GM06990 (cell line): ENCODE results near the gene BLOC1S1.

Source experiments
- DNase-seq: peaks from one replicate; pipeline ENCODE4 v3.0.0-alpha.2; 2011; ENCODE audit not compliant: insufficient read length; ENCODE audit errors: extremely low read depth
- H3K27me3 ChIP-seq: replicated peaks from 2 replicates; pipeline ENCODE4 v1.6.0; 2011; ENCODE audit warnings: low read length; ENCODE audit not compliant: control insufficient read depth, insufficient read depth
- H3K36me3 ChIP-seq: 2 replicates; pipeline ENCODE4 v1.5.1; 2011; ENCODE audit warnings: low read length; ENCODE audit not compliant: control insufficient read depth, insufficient read depth
- H3K4me3 ChIP-seq: replicated peaks from 2 replicates; pipeline ENCODE4 v1.5.1; 2011; ENCODE audit warnings: low read depth, mild to moderate bottlenecking, control low read depth, low read length
- TF ChIP-seq, protein P1 (sequence below): IDR thresholded peaks from 2 replicates; pipeline ENCODE4 v1.5.1; 2011; ENCODE audit warnings: low read length, control low read depth, mild to moderate bottlenecking, inconsistent platforms; ENCODE audit not compliant: insufficient read depth, poor library complexity, severe bottlenecking

The BLOC1S1 gene

DNA sequence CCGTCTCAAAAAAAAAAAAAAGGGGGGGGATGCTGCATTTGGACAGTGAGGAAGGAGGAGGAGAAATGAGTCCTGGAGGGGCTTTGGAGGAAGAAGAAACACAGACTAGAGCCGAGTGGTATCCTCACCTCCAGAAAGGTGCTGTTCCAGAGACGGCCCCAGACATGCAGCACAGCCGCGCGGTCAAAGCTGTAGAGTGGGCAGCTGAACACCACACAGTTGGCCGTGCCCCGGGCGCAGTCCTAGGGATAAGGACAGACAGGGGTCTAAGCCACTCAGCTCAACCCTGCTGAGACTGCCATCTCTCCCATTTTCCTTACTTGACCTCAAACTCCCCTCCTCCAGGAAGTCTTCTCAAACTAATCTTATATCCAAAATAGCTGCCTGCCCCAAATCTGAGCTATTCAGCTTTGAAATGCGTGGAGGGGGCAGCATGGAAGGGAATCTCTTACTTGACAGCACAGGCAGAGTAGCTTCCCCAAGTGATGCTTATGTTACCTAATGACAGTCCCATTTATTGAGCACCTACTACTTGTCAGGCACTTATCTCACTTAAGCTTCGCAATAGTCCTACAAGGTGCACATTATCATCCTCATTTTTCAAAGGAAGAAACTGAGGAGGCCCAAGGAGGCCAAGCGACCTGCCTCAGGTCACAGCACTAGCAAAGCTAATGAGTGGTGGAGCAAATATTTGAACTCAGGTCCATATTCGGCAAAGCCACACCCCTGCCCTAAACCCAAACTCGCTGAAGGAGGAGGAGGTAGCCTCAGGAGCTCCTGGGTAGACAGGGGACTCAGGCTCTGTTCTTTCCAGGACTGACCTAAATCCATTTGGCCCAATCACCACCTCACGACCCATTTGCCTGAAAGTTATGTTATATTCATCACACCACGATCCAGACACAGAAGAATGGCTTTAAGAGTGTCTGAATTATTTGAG is 26.9 kb upstream of the BLOC1S1 start:
- DNase-seq: no peak
- Histone ChIP-seq H3K4me3 (no peak overlapping the region), H3K27me3 (peaks cover 2% of the 10 kb centered on the region; the same call in 1 of the 2 replicates), H3K36me3 (no peaks in the 10 kb centered on the region)
- TF ChIP-seq, protein P1, sequence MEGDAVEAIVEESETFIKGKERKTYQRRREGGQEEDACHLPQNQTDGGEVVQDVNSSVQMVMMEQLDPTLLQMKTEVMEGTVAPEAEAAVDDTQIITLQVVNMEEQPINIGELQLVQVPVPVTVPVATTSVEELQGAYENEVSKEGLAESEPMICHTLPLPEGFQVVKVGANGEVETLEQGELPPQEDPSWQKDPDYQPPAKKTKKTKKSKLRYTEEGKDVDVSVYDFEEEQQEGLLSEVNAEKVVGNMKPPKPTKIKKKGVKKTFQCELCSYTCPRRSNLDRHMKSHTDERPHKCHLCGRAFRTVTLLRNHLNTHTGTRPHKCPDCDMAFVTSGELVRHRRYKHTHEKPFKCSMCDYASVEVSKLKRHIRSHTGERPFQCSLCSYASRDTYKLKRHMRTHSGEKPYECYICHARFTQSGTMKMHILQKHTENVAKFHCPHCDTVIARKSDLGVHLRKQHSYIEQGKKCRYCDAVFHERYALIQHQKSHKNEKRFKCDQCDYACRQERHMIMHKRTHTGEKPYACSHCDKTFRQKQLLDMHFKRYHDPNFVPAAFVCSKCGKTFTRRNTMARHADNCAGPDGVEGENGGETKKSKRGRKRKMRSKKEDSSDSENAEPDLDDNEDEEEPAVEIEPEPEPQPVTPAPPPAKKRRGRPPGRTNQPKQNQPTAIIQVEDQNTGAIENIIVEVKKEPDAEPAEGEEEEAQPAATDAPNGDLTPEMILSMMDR: no peak

DNA sequence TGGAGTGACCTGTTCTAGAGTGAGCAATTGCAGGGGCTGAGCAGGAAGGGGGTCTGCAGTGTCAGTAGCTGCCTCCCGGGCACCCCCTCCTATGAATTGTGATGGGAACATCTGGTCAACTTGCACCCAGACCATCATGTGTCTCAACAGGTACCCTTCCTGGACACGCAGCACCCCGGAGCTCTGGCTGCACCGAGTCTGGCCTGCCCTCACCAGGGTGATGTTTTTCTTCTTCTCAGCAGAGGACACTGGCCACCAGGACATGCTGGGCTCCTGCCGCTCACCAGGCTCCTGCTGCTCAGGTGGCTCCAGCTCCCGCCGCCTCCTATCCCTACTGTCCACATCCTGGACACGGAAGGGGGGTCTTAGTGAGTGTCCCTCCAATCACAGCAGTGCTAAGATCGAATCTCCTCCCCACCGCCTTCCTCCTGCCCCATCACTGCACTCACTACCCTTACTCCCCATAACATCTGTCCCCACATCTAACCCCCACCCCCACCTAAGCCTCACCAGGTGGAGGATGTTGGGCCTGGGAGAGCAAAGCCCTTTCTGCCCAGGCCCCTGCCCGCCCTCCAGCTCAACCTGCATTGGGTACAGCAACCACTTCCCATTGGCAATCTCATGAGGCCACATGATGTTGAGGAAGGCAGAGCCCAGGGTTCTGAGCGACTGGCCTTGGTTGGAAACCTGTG is 23.1 kb upstream of the BLOC1S1 start:
- TF ChIP-seq, protein P1: no peak
- DNase-seq: no peak
- Histone ChIP-seq H3K36me3 (no peaks in the 10 kb centered on the region), H3K4me3 (no peak overlapping the region), H3K27me3 (peaks cover 2% of the 10 kb centered on the region; the same call in 1 of the 2 replicates)

DNA sequence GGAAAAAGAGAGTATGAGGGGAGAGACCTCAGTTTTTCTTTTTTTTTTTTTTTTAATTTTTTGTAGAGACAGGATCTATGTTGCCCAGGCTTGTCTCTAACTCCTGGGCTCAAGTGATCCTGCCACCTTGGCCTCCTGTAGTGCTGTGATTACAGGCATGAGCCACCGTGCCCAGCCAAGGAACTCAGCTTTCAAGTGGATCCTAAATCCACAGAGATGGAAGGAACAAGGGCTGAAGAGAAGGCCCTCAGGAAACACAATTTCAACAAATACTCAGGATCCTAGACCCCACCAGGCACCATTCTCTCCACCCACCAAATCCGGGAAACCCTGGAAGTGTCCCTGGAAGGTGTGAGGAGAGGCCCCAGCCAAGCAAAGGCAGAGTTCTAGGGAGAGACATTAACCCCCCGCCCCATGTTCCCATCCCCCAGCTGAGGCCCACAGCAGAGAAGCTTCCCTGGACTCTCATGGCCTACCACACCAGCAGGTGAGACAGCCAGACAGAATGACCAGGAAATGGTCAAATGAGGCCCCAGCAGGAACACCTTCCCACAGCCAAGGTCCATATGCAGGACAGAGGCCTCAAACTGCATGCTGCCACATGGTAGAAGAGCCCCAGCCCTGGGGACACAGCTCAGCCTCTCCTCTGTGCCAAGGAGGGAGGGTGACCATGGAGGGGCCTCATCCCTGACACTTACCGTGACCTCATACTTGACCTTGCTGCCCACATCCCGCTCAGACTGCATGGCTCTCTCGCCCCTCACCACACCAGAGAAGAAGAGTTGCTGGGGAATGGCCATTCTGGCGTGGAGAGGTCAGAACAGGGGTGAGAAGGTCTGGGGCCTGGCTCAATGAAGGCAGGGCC is 22.3 kb upstream of the BLOC1S1 start:
- TF ChIP-seq, protein P1: no peak
- no peaks in the 10 kb centered on the region for H3K36me3 ChIP-seq
- no peaks in the 10 kb centered on the region; the same call in 1 of the 2 replicates for H3K27me3 ChIP-seq
- DNase-seq: no peak
- H3K4me3 ChIP-seq: no peak overlapping the region

- Histone ChIP-seq H3K27me3 (peaks cover 2% of the 10 kb centered on the region; the same call in 1 of the 2 replicates), H3K36me3 (no peaks in the 10 kb centered on the region), H3K4me3 (no peak overlapping the region)
- no peak for DNase-seq
- TF ChIP-seq, protein P1: no peak
Observed at GRCh38 chr12:55694188-55694515, 21.7 kb upstream of the BLOC1S1 start.

DNA sequence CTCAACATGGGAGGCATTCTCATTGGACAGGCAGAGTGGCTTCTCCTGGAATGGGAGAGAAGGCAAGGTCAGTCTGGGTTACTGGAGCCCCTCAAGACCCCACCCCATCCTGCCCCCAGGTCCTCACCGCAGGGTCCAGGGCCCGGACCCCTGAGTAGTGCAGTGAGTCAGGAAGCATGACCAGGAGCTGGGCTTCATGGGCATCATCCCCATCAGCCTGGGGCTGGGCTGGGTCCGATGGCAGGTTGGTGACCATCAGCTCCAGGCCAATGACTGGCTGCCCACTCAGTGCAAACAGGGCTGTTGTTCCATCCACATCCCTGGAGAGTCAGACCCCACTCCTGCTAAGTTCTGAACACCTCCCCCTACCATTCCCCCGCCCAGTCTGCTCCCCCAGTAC is 21.2 kb upstream of the BLOC1S1 start:
- TF ChIP-seq, protein P1: no peak
- Histone ChIP-seq H3K4me3 (no peak overlapping the region), H3K36me3 (no peaks in the 10 kb centered on the region), H3K27me3 (peaks cover 2% of the 10 kb centered on the region; the same call in 1 of the 2 replicates)
- DNase-seq: no peak
